ENCODE data around the gene TRAPPC2.

- TF ChIP-seq CTCF (conservative IDR thresholded peaks at IDR 0.05; ENCODE audit: low read length) (no peak), EZH2phosphoT487 (IDR thresholded peaks at IDR 0.05; ENCODE audit: borderline replicate concordance, low read depth, low read length) (no peak)
Measured at GRCh38 chrX:13716455-13716854, 18.0 kb downstream of the TRAPPC2 start.
